Fibroblast of villous mesenchyme (primary cell): Measurements from ENCODE around the gene INS. TPM values are rescaled to one million over a fixed set of nuclear protein-coding genes. Genes with fewer than 3 reads are reported as not detected.
"Not testable (repeated sequence)": the region's sequence is repeated elsewhere in the genome, so short reads cannot be mapped to it uniquely, and the experiment has no call there.

Experiments
- DNase-seq: peaks from one replicate; pipeline ENCODE4 v3.0.0-alpha.2; 2010; ENCODE audit warnings: low read depth
- H3K4me3 ChIP-seq: 2 replicates; pipeline ENCODE4 v1.5.1; 2011; ENCODE audit warnings: low read depth, mild to moderate bottlenecking, low read length
- CTCF ChIP-seq: IDR thresholded peaks from 2 replicates; pipeline ENCODE4 v1.5.1; 2012; ENCODE audit warnings: low read depth, mild to moderate bottlenecking, low read length; ENCODE audit not compliant: insufficient read depth
- total RNA-seq: library from RNA; depleted of rRNA; stranded (reverse); fragments of >200 nt; gene quantifications from 2 replicates; pipeline ENCODE4 v1.2.3, GENCODE V29; 2012

INS gene
- total RNA-seq, 1 donor = not detected

DNA sequence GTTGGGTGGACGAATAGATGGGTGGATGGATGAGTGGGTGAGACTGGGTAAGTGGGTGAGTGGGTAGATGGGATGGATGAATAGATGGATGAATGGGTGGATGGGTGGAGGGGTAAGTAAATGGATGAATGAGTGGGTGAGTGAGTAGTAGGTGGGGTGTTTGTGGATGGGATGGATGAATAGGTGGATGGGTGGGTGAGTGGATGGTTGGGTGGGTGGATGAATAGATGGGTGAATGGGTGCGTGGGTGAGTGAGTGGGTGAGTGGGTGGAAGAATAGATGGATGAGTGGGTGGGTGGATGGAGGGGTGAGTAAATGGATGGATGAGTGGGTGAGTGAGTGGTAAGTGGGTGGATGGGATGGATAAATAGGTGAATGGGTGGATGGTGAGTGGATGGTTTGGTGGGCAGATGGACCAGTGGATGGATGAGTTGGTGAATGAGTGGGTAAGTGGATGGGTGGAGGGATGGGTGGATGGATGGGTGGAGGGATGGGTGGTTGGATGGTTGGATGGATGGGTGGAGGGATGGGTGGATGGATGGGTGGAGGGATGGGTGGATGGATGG, 34.4 kb downstream of the INS start:
- no peak for DNase-seq
- no peak for TF ChIP-seq CTCF
- no peak overlapping the region for H3K4me3 ChIP-seq

DNA sequence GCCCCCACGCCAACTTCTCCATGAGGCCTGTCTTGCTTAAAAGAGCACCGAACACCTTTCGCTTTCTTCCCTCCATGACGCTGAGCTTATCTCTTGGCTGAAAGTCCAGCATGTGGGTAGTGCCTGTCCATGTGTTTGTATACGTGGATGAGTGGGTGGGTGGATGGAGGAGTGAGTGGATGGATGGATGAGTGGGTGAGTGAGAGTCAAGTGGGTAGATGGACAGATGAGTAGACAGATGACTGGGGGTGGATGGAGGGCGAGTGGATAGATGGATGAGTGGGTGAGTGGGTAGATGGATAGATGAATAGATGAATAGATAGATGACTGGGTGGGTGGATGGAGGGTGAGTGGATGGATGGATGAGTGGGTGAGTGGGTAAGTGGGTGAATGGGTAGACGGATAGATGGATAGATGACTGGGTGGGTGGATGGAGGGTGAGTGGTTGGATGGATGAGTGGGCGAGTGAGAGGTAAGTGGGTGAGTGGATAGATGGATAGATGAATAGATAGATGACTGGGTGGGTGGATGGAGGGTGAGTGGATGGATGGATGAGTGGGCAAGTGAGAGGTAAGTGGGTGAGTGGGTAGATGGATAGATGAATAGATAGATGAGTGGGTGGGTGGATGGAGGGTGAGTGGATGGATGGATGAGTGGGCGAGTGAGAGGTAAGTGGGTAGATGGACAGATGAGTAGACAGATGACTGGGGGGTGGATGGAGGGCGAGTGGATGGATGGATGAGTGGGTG, 36.1 kb downstream of the INS start:
- not testable (repeated sequence) for H3K4me3 ChIP-seq, DNase-seq

GRCh38 chr11:2123628-2123960, 37.4 kb downstream of the INS start:
- no peak overlapping the region for H3K4me3 ChIP-seq
- no peak for DNase-seq
- TF ChIP-seq CTCF = no peak

GRCh38 chr11:2122907-2123627, 37.9 kb downstream of the INS start:
- no peak for TF ChIP-seq CTCF
- DNase-seq = no peak
- H3K4me3 ChIP-seq = no peak overlapping the region

GRCh38 chr11:2122222-2122906, 38.6 kb downstream of the INS start:
- DNase-seq = peak; percentile 50
- no peak overlapping the region for H3K4me3 ChIP-seq
- TF ChIP-seq CTCF = no peak

GRCh38 chr11:2121227-2122130, 39.5 kb downstream of the INS start:
- TF ChIP-seq CTCF = no peak
- H3K4me3 ChIP-seq = no peak overlapping the region
- DNase-seq = no peak
